Testis (tissue), 2 donors: Measurements from ENCODE around the gene ARHGEF28.

Experiments
- CTCF ChIP-seq, 3 experiments: fragments of 450-650 bp in 2 of 3; fragments of 200-600 bp in 1 of 3; sonication (generic) in 1 of 3; IDR thresholded peaks; one replicate each; pipeline ENCODE4 v1.5.1; 2016 to 2019; ENCODE audit warnings: antibody characterized with exemption in 3 of 3, mild to moderate bottlenecking in 2 of 3, moderate library complexity in 1 of 3
- POLR2A ChIP-seq: fragments of 450-650 bp; IDR thresholded peaks from one replicate; pipeline ENCODE4 v1.6.1; 2017; ENCODE audit warnings: antibody characterized with exemption, mild to moderate bottlenecking, moderate library complexity

GRCh38 chr5:73615947-73616346, 10.0 kb upstream of the ARHGEF28 start:
- TF ChIP-seq POLR2A, result no peak
- TF ChIP-seq CTCF (IDR thresholded peaks at IDR 0.05), result no peak
